T-helper 1 cell treated with Interleukin-12 subunit alpha and Interleukin-12 subunit beta and Interleukin-4 antibody, amounts not matched to agents 30 μg/mL and 1 μg/mL, for 36 hours (primary cell): Measurements from ENCODE around the gene SMKR1.

ENCODE experiments used
- H3K27ac Mint-ChIP-seq: one replicate; pipeline ENCODE4 v1.8.0; 2021; ENCODE audit warnings: mild to moderate bottlenecking, mixed read lengths
- H3K27me3 Mint-ChIP-seq: one replicate; pipeline ENCODE4 v1.8.0; 2021; ENCODE audit warnings: low read depth, mixed read lengths
- H3K36me3 Mint-ChIP-seq: one replicate; pipeline ENCODE4 v1.8.0; 2021; ENCODE audit warnings: low read depth, mixed read lengths
- H3K4me1 Mint-ChIP-seq: one replicate; pipeline ENCODE4 v1.8.0; 2021; ENCODE audit warnings: low read depth, mixed read lengths
- H3K4me3 Mint-ChIP-seq: one replicate; pipeline ENCODE4 v1.8.0; 2021; ENCODE audit warnings: mild to moderate bottlenecking, moderate library complexity, mixed read lengths
- H3K9me3 Mint-ChIP-seq: one replicate; pipeline ENCODE4 v1.8.0; 2021; ENCODE audit warnings: mixed read lengths

The SMKR1 gene

GRCh38 chr7:129557686-129558481 is 55.6 kb downstream of the SMKR1 start:
- peaks cover 14% of the 10 kb centered on the region for H3K27me3 Mint-ChIP-seq
- H3K9me3 Mint-ChIP-seq, result no peaks in the 10 kb centered on the region
- no peaks in the 10 kb centered on the region for H3K36me3 Mint-ChIP-seq
- no peak overlapping the region for H3K27ac Mint-ChIP-seq
- H3K4me3 Mint-ChIP-seq, result no peak overlapping the region
- H3K4me1 Mint-ChIP-seq, result peaks cover 5% of the 10 kb centered on the region

GRCh38 chr7:129559564-129559963 is 57.2 kb downstream of the SMKR1 start:
- H3K9me3 Mint-ChIP-seq, result no peaks in the 10 kb centered on the region
- H3K4me3 Mint-ChIP-seq, result no peak overlapping the region
- no peaks in the 10 kb centered on the region for H3K36me3 Mint-ChIP-seq
- no peaks in the 10 kb centered on the region for H3K4me1 Mint-ChIP-seq
- H3K27ac Mint-ChIP-seq, result no peak overlapping the region
- peaks cover 13% of the 10 kb centered on the region for H3K27me3 Mint-ChIP-seq

GRCh38 chr7:129560831-129561230 is 58.5 kb downstream of the SMKR1 start:
- Mint-ChIP-seq H3K9me3 (no peaks in the 10 kb centered on the region), H3K27ac (no peak overlapping the region), H3K4me1 (no peaks in the 10 kb centered on the region), H3K4me3 (no peak overlapping the region), H3K36me3 (no peaks in the 10 kb centered on the region), H3K27me3 (peaks cover 13% of the 10 kb centered on the region)

- Mint-ChIP-seq H3K27me3 (peaks cover 13% of the 10 kb centered on the region), H3K36me3 (no peaks in the 10 kb centered on the region), H3K9me3 (no peaks in the 10 kb centered on the region), H3K4me3 (no peak overlapping the region), H3K27ac (no peak overlapping the region), H3K4me1 (no peaks in the 10 kb centered on the region)
Measured at GRCh38 chr7:129561677-129562359, 59.5 kb downstream of the SMKR1 start.
